Measurements from ENCODE around the gene C11orf24.

C11orf24 gene

GRCh38 chr11:68267881-68268240 is 3.9 kb downstream of the C11orf24 start:
- no peak overlapping the region for H3K4me3 ChIP-seq (ENCODE audit: low read depth, low read length)
- no peak for TF ChIP-seq CTCF (IDR thresholded peaks at IDR 0.05; ENCODE audit: low read depth, low read length)

- no peak overlapping the region for H3K4me3 ChIP-seq (ENCODE audit: low read depth, low read length)
- no peak for TF ChIP-seq CTCF (IDR thresholded peaks at IDR 0.05; ENCODE audit: low read depth, low read length)
Observed at GRCh38 chr11:68266936-68267880, 4.6 kb downstream of the C11orf24 start.

GRCh38 chr11:68266121-68266891 is 5.5 kb downstream of the C11orf24 start:
- H3K4me3 ChIP-seq (ENCODE audit: low read depth, low read length) = no peak overlapping the region
- TF ChIP-seq CTCF (IDR thresholded peaks at IDR 0.05; ENCODE audit: low read depth, low read length) = no peak

- no peak for TF ChIP-seq CTCF (IDR thresholded peaks at IDR 0.05; ENCODE audit: low read depth, low read length)
- H3K4me3 ChIP-seq (ENCODE audit: low read depth, low read length) = no peak overlapping the region
Observed at GRCh38 chr11:68264741-68265540, 6.8 kb downstream of the C11orf24 start.

GRCh38 chr11:68264244-68264643 is 7.5 kb downstream of the C11orf24 start:
- H3K4me3 ChIP-seq (ENCODE audit: low read depth, low read length) = no peak overlapping the region
- no peak for TF ChIP-seq CTCF (IDR thresholded peaks at IDR 0.05; ENCODE audit: low read depth, low read length)

GRCh38 chr11:68263444-68264035 is 8.2 kb downstream of the C11orf24 start:
- TF ChIP-seq CTCF (IDR thresholded peaks at IDR 0.05; ENCODE audit: low read depth, low read length) = no peak
- no peak overlapping the region for H3K4me3 ChIP-seq (ENCODE audit: low read depth, low read length)
